ENCODE measurements around the gene PLOD3.

- TF ChIP-seq, protein P1, sequence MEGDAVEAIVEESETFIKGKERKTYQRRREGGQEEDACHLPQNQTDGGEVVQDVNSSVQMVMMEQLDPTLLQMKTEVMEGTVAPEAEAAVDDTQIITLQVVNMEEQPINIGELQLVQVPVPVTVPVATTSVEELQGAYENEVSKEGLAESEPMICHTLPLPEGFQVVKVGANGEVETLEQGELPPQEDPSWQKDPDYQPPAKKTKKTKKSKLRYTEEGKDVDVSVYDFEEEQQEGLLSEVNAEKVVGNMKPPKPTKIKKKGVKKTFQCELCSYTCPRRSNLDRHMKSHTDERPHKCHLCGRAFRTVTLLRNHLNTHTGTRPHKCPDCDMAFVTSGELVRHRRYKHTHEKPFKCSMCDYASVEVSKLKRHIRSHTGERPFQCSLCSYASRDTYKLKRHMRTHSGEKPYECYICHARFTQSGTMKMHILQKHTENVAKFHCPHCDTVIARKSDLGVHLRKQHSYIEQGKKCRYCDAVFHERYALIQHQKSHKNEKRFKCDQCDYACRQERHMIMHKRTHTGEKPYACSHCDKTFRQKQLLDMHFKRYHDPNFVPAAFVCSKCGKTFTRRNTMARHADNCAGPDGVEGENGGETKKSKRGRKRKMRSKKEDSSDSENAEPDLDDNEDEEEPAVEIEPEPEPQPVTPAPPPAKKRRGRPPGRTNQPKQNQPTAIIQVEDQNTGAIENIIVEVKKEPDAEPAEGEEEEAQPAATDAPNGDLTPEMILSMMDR (conservative IDR thresholded peaks at IDR 0.05) = no peak
- TF ChIP-seq ZFX (IDR thresholded peaks at IDR 0.05) = no peak
Observed at GRCh38 chr7:101235522-101235921, 18.1 kb upstream of the PLOD3 start.

Measured in C4-2B (cell line).